SK-N-SH (cell line): ENCODE data around the gene ZNF688. TPM values are rescaled to one million over a fixed set of nuclear protein-coding genes. Genes with fewer than 3 reads are reported as not detected.

Experiments used
- CTCF ChIA-PET: fragments of 300-600, 350-600 bp; formaldehyde crosslinking; extraction: SDS; loops from one replicate; lab custom pipeline; 2021; lab: Yijun Ruan, JAX
- POLR2A ChIA-PET: fragments of 350-600 bp; sonication (Branson Sonifier 250); formaldehyde crosslinking; extraction: SDS; loops from one replicate; lab custom pipeline; 2020; ENCODE audit warnings: antibody characterized with exemption, inconsistent platforms; lab: Yijun Ruan, JAX
- DNase-seq: peaks from one replicate; pipeline ENCODE4 v3.0.0; 2012
- H2AFZ ChIP-seq: fragments of 200-600 bp; sonication (generic); 2 replicates; pipeline ENCODE4 v1.8.1; 2016; ENCODE audit warnings: antibody characterized with exemption, mild to moderate bottlenecking, low read depth
- H3F3A ChIP-seq: fragments of 200-600 bp; sonication (generic); replicated peaks from 2 replicates; pipeline ENCODE3; 2016; ENCODE audit warnings: antibody characterized with exemption, mild to moderate bottlenecking; ENCODE audit not compliant: insufficient read depth
- H3K27ac ChIP-seq, 2 experiments: fragments of 200-500 bp in 1 of 2; fragments of 200-600 bp in 1 of 2; sonication (Bioruptor generic) in 1 of 2; sonication (generic), shearing (Covaris generic) in 1 of 2; 2 replicates each; pipeline versions ENCODE4 v1.5.1 to v1.6.1; 2014 to 2016; ENCODE audit warnings: low read depth in 2 of 2, inconsistent platforms in 1 of 2, low read length in 1 of 2, mild to moderate bottlenecking in 1 of 2, mixed read lengths in 1 of 2
- H3K27me3 ChIP-seq: fragments of 200-600 bp; sonication (generic), shearing (Covaris generic); 2 replicates; pipeline ENCODE4 v1.6.1; 2016; ENCODE audit warnings: mixed run types; ENCODE audit not compliant: insufficient read depth
- H3K36me3 ChIP-seq, 2 experiments: fragments of 200-500 bp in 1 of 2; fragments of 200-600 bp in 1 of 2; sonication (Bioruptor generic) in 1 of 2; sonication (generic) in 1 of 2; replicated peaks in 1 of 2; 2 replicates each; pipeline versions ENCODE3 to v1.5.1; 2014 to 2016; ENCODE audit warnings: low read length in 1 of 2, mild to moderate bottlenecking in 1 of 2; ENCODE audit not compliant: insufficient read depth in 2 of 2, control insufficient read depth in 1 of 2
- H3K4me1 ChIP-seq, 2 experiments: fragments of 200-500 bp in 1 of 2; fragments of 200-600 bp in 1 of 2; sonication (Bioruptor generic) in 1 of 2; sonication (generic), shearing (Covaris generic) in 1 of 2; 2 replicates each; pipeline versions ENCODE4 v1.5.1 to v1.6.1; 2014 to 2016; ENCODE audit warnings: low read depth in 1 of 2, low read length in 1 of 2, mixed run types in 1 of 2; ENCODE audit not compliant: insufficient read depth in 2 of 2, control insufficient read depth in 1 of 2
- H3K4me2 ChIP-seq: fragments of 200-600 bp; sonication (generic), shearing (Covaris generic); 2 replicates; pipeline ENCODE4 v1.6.1; 2017; ENCODE audit warnings: mixed run types
- H3K4me3 ChIP-seq, 2 experiments: fragments of 200-500 bp in 1 of 2; fragments of 200-600 bp in 1 of 2; sonication (Bioruptor generic) in 1 of 2; sonication (generic), shearing (Covaris generic) in 1 of 2; 2 replicates each; pipeline versions ENCODE4 v1.5.1 to v1.8.1; 2014 to 2016; ENCODE audit warnings: low read depth in 2 of 2, inconsistent platforms in 1 of 2, low read length in 1 of 2, mild to moderate bottlenecking in 1 of 2, mixed read lengths in 1 of 2, moderate library complexity in 1 of 2
- H3K79me2 ChIP-seq: fragments of 200-600 bp; sonication (generic); 2 replicates; pipeline ENCODE4 v1.8.1; 2017; ENCODE audit warnings: mild to moderate bottlenecking; ENCODE audit not compliant: insufficient read depth
- H3K9ac ChIP-seq: fragments of 200-600 bp; sonication (generic); 2 replicates; pipeline ENCODE4 v1.6.1; 2017; ENCODE audit warnings: mixed run types
- H3K9me2 ChIP-seq: fragments of 200-600 bp; sonication (generic); 2 replicates; pipeline ENCODE4 v1.6.1; 2017; ENCODE audit warnings: mixed run types
- H3K9me3 ChIP-seq: fragments of 200-600 bp; sonication (generic); 2 replicates; pipeline ENCODE4 v1.6.1; 2017; ENCODE audit warnings: mixed run types, mild to moderate bottlenecking, moderate library complexity
- H4K20me1 ChIP-seq: fragments of 200-600 bp; sonication (generic); 2 replicates; pipeline ENCODE4 v1.6.1; 2017; ENCODE audit warnings: mild to moderate bottlenecking, mixed run types; ENCODE audit not compliant: insufficient read depth
- CHD2 ChIP-seq: fragments of 150-350 bp; IDR thresholded peaks from 2 replicates; pipeline ENCODE4 v1.6.1; 2018; ENCODE audit warnings: low read length; ENCODE audit not compliant: partially characterized antibody
- EZH2phosphoT487 ChIP-seq: fragments of 200-600 bp; sonication (generic); IDR thresholded peaks from 2 replicates; pipeline ENCODE4 v1.6.1; 2017; ENCODE audit warnings: low read depth, mixed run types, mild to moderate bottlenecking, antibody characterized with exemption, moderate library complexity, borderline replicate concordance
- JUND ChIP-seq: IDR thresholded peaks from 2 replicates; pipeline ENCODE4 v1.4.0; 2012
- MAX ChIP-seq: IDR thresholded peaks from 2 replicates; pipeline ENCODE4 v1.4.0; 2012; ENCODE audit warnings: low read depth
- NFIC ChIP-seq: IDR thresholded peaks from 2 replicates; pipeline ENCODE4 v1.4.0; 2012; ENCODE audit warnings: borderline replicate concordance
- PBX3 ChIP-seq: IDR thresholded peaks from 2 replicates; pipeline ENCODE4; 2012
- RAD21 ChIP-seq: IDR thresholded peaks from 2 replicates; pipeline ENCODE4 v1.6.1; 2012; ENCODE audit warnings: mild to moderate bottlenecking, low read length
- TAF1 ChIP-seq: IDR thresholded peaks from 2 replicates; pipeline ENCODE4 v1.6.1; 2012; ENCODE audit warnings: low read depth, mild to moderate bottlenecking, low read length, moderate library complexity, borderline replicate concordance
- YY1 ChIP-seq: IDR thresholded peaks from 2 replicates; pipeline ENCODE4 v1.4.0; 2012; ENCODE audit warnings: low read depth, mild to moderate bottlenecking
- ZBTB33 ChIP-seq: IDR thresholded peaks from 2 replicates; pipeline ENCODE4 v1.4.0; 2012; ENCODE audit warnings: low read depth, borderline replicate concordance
- WGBS: methylation state at CpG from one replicate; pipeline ENCODE4 v1.1.6; 2017; ENCODE audit warnings: low lambda C conversion rate; 5-methylcytosine and 5-hydroxymethylcytosine counted together
- polyA plus RNA-seq, 3 experiments: library from polyadenylated mRNA; depleted of rRNA; stranded (reverse); fragments of >200 nt; gene quantifications; 2 replicates each; pipeline ENCODE4 v1.2.3, GENCODE V29; 2012
- TF ChIP-seq, protein P1 (sequence below): fragments of 150-350 bp; IDR thresholded peaks from 2 replicates; pipeline ENCODE4 v1.6.1; 2016; ENCODE audit warnings: mild to moderate bottlenecking, low read depth, low read length

Gene ZNF688
- polyA plus RNA-seq, 1 of the 3 experiments (the other 2 are of a cell fraction) = 13.4 TPM

DNA sequence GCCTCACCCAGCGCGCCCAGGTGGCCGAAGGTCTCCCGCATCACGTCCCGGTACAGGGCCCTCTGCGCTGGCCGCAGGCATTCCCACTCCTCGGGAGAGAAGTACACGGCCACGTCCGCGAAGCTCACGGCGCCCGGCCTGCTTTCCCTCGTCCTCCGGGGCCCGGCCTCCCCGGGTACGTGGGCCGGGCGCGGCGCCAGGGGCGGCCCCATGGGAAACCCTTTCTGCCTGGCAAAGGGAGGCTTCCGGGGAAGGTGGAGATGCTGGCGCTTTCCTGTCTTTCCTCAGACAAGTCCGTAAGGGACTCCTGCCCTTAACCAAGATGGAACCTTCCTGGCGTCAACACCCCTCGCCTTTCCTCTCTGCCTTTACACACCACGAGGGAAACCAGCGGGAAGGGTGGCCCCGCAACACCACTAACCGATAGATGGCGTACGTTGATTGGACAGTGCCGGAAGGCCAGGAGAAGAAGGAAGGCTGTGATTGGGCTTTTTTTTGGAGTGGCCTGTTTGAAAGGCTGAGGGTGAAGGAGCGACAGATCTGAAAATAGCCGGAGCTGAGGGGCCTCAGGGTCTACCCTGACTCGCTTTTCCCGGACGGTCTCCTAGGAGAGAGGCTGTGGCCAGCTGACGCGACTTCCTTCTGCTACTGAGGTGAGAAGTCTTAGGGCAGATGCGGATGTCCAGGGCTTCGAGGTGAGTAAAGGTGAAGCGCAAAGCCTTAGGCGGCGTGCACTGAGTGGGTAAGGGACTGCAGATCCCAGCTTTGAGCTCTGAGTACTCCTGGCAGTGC, 14.1 kb upstream of the ZNF688 start, which contains the start of gene ZNF785 (continued):
- TF ChIP-seq, protein P1, sequence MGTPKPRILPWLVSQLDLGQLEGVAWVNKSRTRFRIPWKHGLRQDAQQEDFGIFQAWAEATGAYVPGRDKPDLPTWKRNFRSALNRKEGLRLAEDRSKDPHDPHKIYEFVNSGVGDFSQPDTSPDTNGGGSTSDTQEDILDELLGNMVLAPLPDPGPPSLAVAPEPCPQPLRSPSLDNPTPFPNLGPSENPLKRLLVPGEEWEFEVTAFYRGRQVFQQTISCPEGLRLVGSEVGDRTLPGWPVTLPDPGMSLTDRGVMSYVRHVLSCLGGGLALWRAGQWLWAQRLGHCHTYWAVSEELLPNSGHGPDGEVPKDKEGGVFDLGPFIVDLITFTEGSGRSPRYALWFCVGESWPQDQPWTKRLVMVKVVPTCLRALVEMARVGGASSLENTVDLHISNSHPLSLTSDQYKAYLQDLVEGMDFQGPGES = peak; percentile 81; the same call in 1 of the 2 replicates
- peak; percentile 99 for TF ChIP-seq YY1
- peak; percentile 36 for TF ChIP-seq RAD21
- TF ChIP-seq CHD2 = peak; percentile 96
- TF ChIP-seq NFIC = peak; percentile 76
- no peak for TF ChIP-seq EZH2phosphoT487
- peak; percentile 9; the same call in 1 of the 2 replicates for TF ChIP-seq PBX3
- TF ChIP-seq MAX = peak; percentile 100

DNA sequence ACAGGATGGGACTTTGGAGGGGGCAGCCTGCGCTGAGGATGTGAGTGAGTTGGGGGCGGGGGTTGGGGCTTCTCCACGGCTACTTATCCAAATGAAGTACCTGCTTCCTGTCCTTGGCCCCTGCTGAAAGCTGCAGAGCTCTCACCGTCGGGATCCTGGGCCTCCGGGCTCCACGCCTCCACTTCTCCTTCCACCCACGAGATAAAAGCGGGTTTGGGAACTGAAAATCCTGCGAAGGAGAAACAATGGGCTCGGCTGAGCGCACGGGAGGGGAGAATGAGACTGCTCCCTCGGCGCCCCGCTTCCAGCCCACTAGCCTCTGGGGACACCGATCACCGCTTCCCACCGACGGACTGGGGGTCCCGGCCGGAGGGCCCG, 13.5 kb upstream of the ZNF688 start:
- Histone ChIP-seq H4K20me1 (no peaks in the 10 kb centered on the region), H3K4me3 (peak overlapping the region; percentile 67 to 86), H3K4me1 (peaks cover 0 to 4% of the 10 kb centered on the region in 2 experiments; a peak in 1 of 4 replicates), H3K27me3 (no peaks in the 10 kb centered on the region), H3K4me2 (peak overlapping the region; percentile 93), H2AFZ (peak overlapping the region; percentile 94), H3K27ac (peak overlapping the region; percentile 87), H3F3A (no peaks in the 10 kb centered on the region), H3K36me3 (peaks cover 7 to 16% of the 10 kb centered on the region in 2 experiments), H3K9me3 (no peaks in the 10 kb centered on the region), H3K9ac (peak overlapping the region; percentile 89), H3K79me2 (peaks cover 63% of the 10 kb centered on the region), H3K9me2 (no peaks in the 10 kb centered on the region)
- CTCF ChIA-PET = interaction anchor here (1.1 to 4.0 kb wide), 7 partner anchors 8 to 49 kb away, joined by 3 to 18 read pairs (median 5); partner anchors contain the start of gene ZNF689
- no peak for TF ChIP-seq JUND
- no peak for TF ChIP-seq ZBTB33
- peak; percentile 40; the same call in 1 of the 2 replicates for TF ChIP-seq TAF1
- TF ChIP-seq RAD21 = no peak
- POLR2A ChIA-PET = interaction anchor here (0.7 to 3.0 kb wide), 6 partner anchors 8 to 155 kb away, joined by 3 to 23 read pairs (median 4); partner anchors contain the start of genes DCTPP1, ZNF688 and ZNF689
- peak; percentile 64 for DNase-seq
- WGBS = 49% methylated on average over 17 of the region's 23 CpGs
